ENCODE data around the gene TPPP2. TPM values are rescaled to one million over a fixed set of nuclear protein-coding genes. Genes with fewer than 3 reads are reported as not detected.

TPPP2 gene
- total and polyA plus RNA-seq, 9 of the 15 experiments (the other 6 are each of a cell fraction or from before 2014, with no cell fraction given): 0.18 TPM; not detected in 8

GRCh38 chr14:21018781-21019180 lies 11.2 kb upstream of the TPPP2 start:
- Histone ChIP-seq H3K9ac (ENCODE audit: insufficient read depth in 1 of 2, low read depth in 2 of 2, low read length in 2 of 2) (no peak overlapping the region), H3K4me3 (no peak overlapping the region), H3K36me3 (ENCODE audit: control insufficient read depth, insufficient read depth, low read length) (peaks cover 37% of the 10 kb centered on the region; the same call in 1 of the 3 replicates), H4K20me1 (replicated peaks; ENCODE audit: control insufficient read depth, insufficient read depth, low read length) (no peaks in the 10 kb centered on the region), H3K27me3 (ENCODE audit: control insufficient read depth in 2 of 2, insufficient read depth in 2 of 2, low read length in 2 of 2) (no peaks in the 10 kb centered on the region), H3K79me2 (ENCODE audit: control insufficient read depth, insufficient read depth, low read length) (peaks cover 10% of the 10 kb centered on the region; the same call in 2 of the 3 replicates), H3K27ac (ENCODE audit: extremely low read depth, low read depth, low read length) (no peak overlapping the region), H3K9me3 (replicated peaks; ENCODE audit: control insufficient read depth, insufficient read depth, low read depth, low read length) (no peaks in the 10 kb centered on the region), H3K4me2 (ENCODE audit: insufficient read depth, low read length) (no peak overlapping the region), H3K4me1 (replicated peaks in 1 of 2; ENCODE audit: control insufficient read depth in 2 of 2, insufficient read depth in 2 of 2, low read length in 2 of 2) (peaks cover 5 to 22% of the 10 kb centered on the region in 2 experiments; a peak in 3 of 5 replicates), H2AFZ (ENCODE audit: low read depth, low read length) (no peak overlapping the region), H3K9me1 (ENCODE audit: control insufficient read depth, insufficient read depth, low read length) (no peaks in the 10 kb centered on the region)
- FAIRE-seq (no peak), ATAC-seq (no peak), DNase-seq (ENCODE audit: extremely low read depth in 1 of 4, low spot score in 3 of 4) (no peak)
- in situ Hi-C loops (cut with MboI): no loop called here
- 90% methylated on average over 3 of the region's 3 CpGs for WGBS (ENCODE audit: insufficient coverage, low coverage, missing lambda C conversion rate)
- no TSS peak for BruUV-seq (replicated peaks)
- intact Hi-C loops (cut with micrococcal nuclease): no loop called here
- ChIA-PET CTCF (ENCODE audit: low intra/inter-chr PET ratio) (interaction anchor here (0.7 to 1.1 kb wide), 2 partner anchors 21 to 48 kb away, joined by 3 read pairs; no protein-coding TSS in a partner anchor), POLR2A (interaction anchor here (1.2 kb wide), 3 partner anchors 13 to 21 kb away, joined by 3 to 4 read pairs (median 3); no protein-coding TSS in a partner anchor)
- no peak for TF ChIP-seq ESRRB (CRISPR knock-in tag; IDR thresholded peaks at IDR 0.05; ENCODE audit: borderline replicate concordance)
- no peak for TF ChIP-seq ZBTB2 (IDR thresholded peaks at IDR 0.05)
- no peak for TF ChIP-seq RERE (CRISPR knock-in tag; IDR thresholded peaks at IDR 0.05; ENCODE audit: borderline replicate concordance)
- no peak for TF ChIP-seq HIVEP1 (CRISPR knock-in tag; IDR thresholded peaks at IDR 0.05)
- TF ChIP-seq FOXA3 (CRISPR knock-in tag; conservative IDR thresholded peaks at IDR 0.05 in 1 of 2, IDR thresholded peaks at IDR 0.05 in 1 of 2): no peak
- no peak for TF ChIP-seq SIRT6 (IDR thresholded peaks at IDR 0.05; ENCODE audit: low read depth, low read length)
- no peak for TF ChIP-seq SREBF1 (IDR thresholded peaks at IDR 0.05; ENCODE audit: borderline replicate concordance, low read depth, low read length)
- TF ChIP-seq NR4A1 (CRISPR knock-in tag; IDR thresholded peaks at IDR 0.05): no peak
- TF ChIP-seq NR4A1 (tag; IDR thresholded peaks at IDR 0.05): no peak
- TF ChIP-seq PML (IDR thresholded peaks at IDR 0.05; ENCODE audit: low read length): no peak

All from K562 (cell line).